K562 (cell line): ENCODE measurements around the gene ANKS3. TPM values are rescaled to one million over a fixed set of nuclear protein-coding genes. Genes with fewer than 3 reads are reported as not detected.

Experiments
- ARID4B ChIP-seq: sonication (generic); formaldehyde crosslinking; IDR thresholded peaks from 2 replicates; pipeline ENCODE4 v1.8.0; 2022; ENCODE audit warnings: mild to moderate bottlenecking, missing genetic modification reagents
- BMI1 ChIP-seq: fragments of 150-350 bp; IDR thresholded peaks from 2 replicates; pipeline ENCODE4 v1.6.1; 2014; ENCODE audit warnings: low read length
- FOXJ3 ChIP-seq: sonication (generic); formaldehyde crosslinking; IDR thresholded peaks from 2 replicates; pipeline ENCODE4 v1.4.0; 2020; ENCODE audit warnings: mild to moderate bottlenecking, missing genetic modification reagents
- IRF2 ChIP-seq: sonication (generic); formaldehyde crosslinking; IDR thresholded peaks from 2 replicates; pipeline ENCODE4 v1.8.1; 2022; ENCODE audit warnings: mild to moderate bottlenecking, missing genetic modification reagents
- JUN ChIP-seq, 2 experiments: sonication (generic) in 1 of 2; formaldehyde crosslinking in 1 of 2; IDR thresholded peaks; 2 replicates each; pipeline versions ENCODE4 v1.6.1 to v1.8.0; 2012 to 2022; ENCODE audit warnings: borderline replicate concordance in 2 of 2, mild to moderate bottlenecking in 2 of 2, improper control_type of control experiment in 1 of 2, low read depth in 1 of 2, low read length in 1 of 2, missing genetic modification reagents in 1 of 2
- MGA ChIP-seq: fragments of 450-650 bp; IDR thresholded peaks from 2 replicates; pipeline ENCODE4 v1.6.1; 2016; ENCODE audit warnings: mild to moderate bottlenecking, moderate library complexity
- PHTF2 ChIP-seq: fragments of 250-450 bp; sonication (Bioruptor Pico); IDR thresholded peaks from 2 replicates; pipeline ENCODE4 v1.5.0; 2021; ENCODE audit warnings: mild to moderate bottlenecking
- SP1 ChIP-seq: sonication (generic); formaldehyde crosslinking; IDR thresholded peaks from 2 replicates; pipeline ENCODE4 v1.8.1; 2022; ENCODE audit warnings: mild to moderate bottlenecking, missing genetic modification reagents
- ZNF583 ChIP-seq: fragments of 250-450 bp; sonication (Bioruptor Pico); IDR thresholded peaks from 2 replicates; pipeline ENCODE4 v1.4.0; 2020
- ZNF785 ChIP-seq: fragments of 250-450 bp; sonication (Bioruptor Pico); IDR thresholded peaks from 2 replicates; pipeline ENCODE4 v1.4.0; 2020; ENCODE audit warnings: mild to moderate bottlenecking
- polyA plus RNA-seq, 8 experiments: library from polyadenylated mRNA; depleted of rRNA in 4 of 8; stranded (reverse) in 5 of 8; unstranded in 3 of 8; fragments of >200 nt; fragmentation: Nextera tagmentation in 2 of 8; fragmentation: Illumina TruSeq in 1 of 8; extraction: Ambion mirVana in 2 of 8; extraction: Trizol in 1 of 8; gene quantifications; 2 replicates each; pipeline versions ENCODE4 v1.2.1 to v1.2.3, GENCODE V29; 2011 to 2014; ENCODE audit warnings: inconsistent platforms in 1 of 8, missing spikeins in 1 of 8
- total RNA-seq, 7 experiments: library from RNA; depleted of rRNA in 6 of 7; stranded (reverse); fragments of >200 nt in 6 of 7; fragmentation: Illumina TruSeq in 2 of 7; extraction: Trizol in 2 of 7; gene quantifications; 2 replicates each; pipeline versions ENCODE4 v1.2.1 to v1.2.3, GENCODE V29; 2011 to 2021; ENCODE audit warnings: low replicate concordance in 1 of 7

ANKS3 gene
- total and polyA plus RNA-seq, 9 of the 15 experiments (the other 6 are each of a cell fraction or from before 2014, with no cell fraction given), result 0.43 to 25.7 (median 14.8) TPM

GRCh38 chr16:4768549-4769305 is 34.7 kb upstream of the ANKS3 start (continued):
- no peak for TF ChIP-seq MGA
- no peak for TF ChIP-seq FOXJ3
- peak; percentile 52; the same call in 1 of the 2 replicates for TF ChIP-seq ARID4B (CRISPR knock-in tag)
- TF ChIP-seq BMI1, result no peak
- no peak for TF ChIP-seq JUN (IDR thresholded peaks at IDR 0.05; ENCODE audit: borderline replicate concordance, low read depth, low read length)
- no peak for TF ChIP-seq JUN (CRISPR knock-in tag; IDR thresholded peaks at IDR 0.05; ENCODE audit: borderline replicate concordance)
- TF ChIP-seq PHTF2, result no peak
- no peak for TF ChIP-seq ZNF583 (CRISPR knock-in tag)
- TF ChIP-seq IRF2, result no peak
- peak; percentile 74; the same call in 1 of the 2 replicates for TF ChIP-seq SP1
- no peak for TF ChIP-seq ZNF785
